PFSK-1 (cell line): Measurements from ENCODE around the gene DOCK1.

Experiments
- FOXP2 ChIP-seq: optimal IDR thresholded peaks from 2 replicates; pipeline ENCODE3; 2011; ENCODE audit warnings: borderline replicate concordance, control low read depth, inconsistent platforms; ENCODE audit not compliant: insufficient read depth; ENCODE audit errors: extremely low read length, extremely low read depth
- POLR2AphosphoS5 ChIP-seq: IDR thresholded peaks from 2 replicates; pipeline ENCODE4 v1.6.1; 2012; ENCODE audit warnings: low read depth, mild to moderate bottlenecking, control low read depth, low read length, moderate library complexity
- REST ChIP-seq, 2 experiments: IDR thresholded peaks; 2 replicates each; pipeline versions ENCODE4 v1.6.1 to v1.8.0; 2011 to 2012; ENCODE audit warnings: low read depth in 2 of 2, low read length in 2 of 2, control low read depth in 1 of 2, inconsistent platforms in 1 of 2, mild to moderate bottlenecking in 1 of 2, moderate library complexity in 1 of 2; ENCODE audit not compliant: insufficient read depth in 1 of 2
- SIN3A ChIP-seq: IDR thresholded peaks from 2 replicates; pipeline ENCODE4 v1.6.1; 2012; ENCODE audit warnings: mild to moderate bottlenecking, low read length, moderate library complexity, borderline replicate concordance; ENCODE audit not compliant: insufficient read depth
- TAF1 ChIP-seq: IDR thresholded peaks from 2 replicates; pipeline ENCODE4 v1.6.1; 2012; ENCODE audit warnings: low read length, control low read depth, borderline replicate concordance; ENCODE audit not compliant: insufficient read depth

DOCK1 gene

DNA sequence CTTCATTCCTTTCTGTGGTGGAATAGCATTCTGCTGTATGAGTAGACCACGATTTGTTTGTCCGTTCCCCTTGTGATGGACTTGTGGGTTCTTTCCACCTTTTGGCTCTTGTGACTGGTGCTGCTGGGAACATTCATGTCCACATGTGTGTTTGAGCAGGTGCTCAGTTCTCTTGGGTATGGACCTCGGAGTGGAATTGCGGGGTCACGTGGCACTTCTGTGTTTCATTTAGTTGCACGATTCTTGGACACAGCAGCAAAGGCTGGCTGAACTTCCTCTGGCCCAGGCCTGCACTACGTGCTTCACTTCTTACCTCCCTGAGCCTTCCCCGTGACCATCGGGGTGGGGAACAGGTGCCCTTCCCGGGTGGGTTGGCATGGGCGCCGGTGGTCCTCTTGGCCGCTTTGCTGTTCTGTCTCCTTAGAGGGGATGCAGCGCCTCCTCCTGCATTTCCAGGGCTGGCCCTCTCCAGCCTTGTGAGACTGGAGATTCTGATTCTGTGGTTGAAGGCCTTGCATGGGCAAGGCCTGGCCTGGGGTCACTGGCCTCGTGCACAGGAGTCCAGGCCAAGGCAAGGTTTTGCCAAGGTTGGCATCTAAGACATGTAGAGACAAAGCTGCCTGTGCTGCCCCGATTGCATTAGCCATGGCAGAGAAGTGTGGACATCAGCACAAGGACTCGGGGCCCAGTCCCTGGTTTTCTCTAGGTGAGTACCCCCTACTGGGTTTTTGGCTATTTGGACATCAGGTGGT lies 25.1 kb downstream of the DOCK1 start:
- no peak for TF ChIP-seq SIN3A
- no peak for TF ChIP-seq REST (IDR thresholded peaks at IDR 0.05; ENCODE audit: insufficient read depth in 1 of 2, low read depth in 2 of 2, low read length in 2 of 2)
- no peak for TF ChIP-seq FOXP2
- TF ChIP-seq POLR2AphosphoS5: no peak
- TF ChIP-seq TAF1: no peak

- no peak for TF ChIP-seq POLR2AphosphoS5
- TF ChIP-seq SIN3A: no peak
- TF ChIP-seq FOXP2: no peak
- TF ChIP-seq TAF1: no peak
These were observed 25.8 kb downstream of the DOCK1 start for GRCh38 chr10:126930883-126931503.

GRCh38 chr10:126931544-126931943 lies 26.3 kb downstream of the DOCK1 start:
- TF ChIP-seq FOXP2 (no peak), REST (IDR thresholded peaks at IDR 0.05; ENCODE audit: insufficient read depth in 1 of 2, low read depth in 2 of 2, low read length in 2 of 2) (no peak), TAF1 (no peak), SIN3A (no peak), POLR2AphosphoS5 (no peak)

DNA sequence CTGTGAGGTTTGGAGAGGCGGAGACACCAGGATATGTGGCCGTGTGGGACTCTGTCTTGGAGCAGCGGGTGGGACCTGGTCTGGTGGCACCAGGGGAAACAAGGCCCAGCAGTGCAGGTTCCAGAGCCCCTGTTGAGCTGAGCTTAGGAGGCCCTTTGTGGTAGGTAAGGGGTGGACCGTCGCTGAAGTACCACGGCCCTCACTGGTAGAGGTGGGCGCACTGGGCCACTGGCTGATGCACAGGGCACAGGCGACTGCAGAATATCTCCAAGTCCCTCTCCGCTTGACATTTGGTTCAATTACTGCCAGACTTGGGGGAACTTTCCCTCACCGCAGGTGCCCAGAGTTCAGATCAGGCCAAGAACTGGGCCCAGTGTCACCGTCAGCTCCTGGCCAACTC lies 27.3 kb downstream of the DOCK1 start:
- no peak for TF ChIP-seq POLR2AphosphoS5
- no peak for TF ChIP-seq TAF1
- TF ChIP-seq REST (IDR thresholded peaks at IDR 0.05; ENCODE audit: insufficient read depth in 1 of 2, low read depth in 2 of 2, low read length in 2 of 2): no peak
- TF ChIP-seq FOXP2: no peak
- no peak for TF ChIP-seq SIN3A

DNA sequence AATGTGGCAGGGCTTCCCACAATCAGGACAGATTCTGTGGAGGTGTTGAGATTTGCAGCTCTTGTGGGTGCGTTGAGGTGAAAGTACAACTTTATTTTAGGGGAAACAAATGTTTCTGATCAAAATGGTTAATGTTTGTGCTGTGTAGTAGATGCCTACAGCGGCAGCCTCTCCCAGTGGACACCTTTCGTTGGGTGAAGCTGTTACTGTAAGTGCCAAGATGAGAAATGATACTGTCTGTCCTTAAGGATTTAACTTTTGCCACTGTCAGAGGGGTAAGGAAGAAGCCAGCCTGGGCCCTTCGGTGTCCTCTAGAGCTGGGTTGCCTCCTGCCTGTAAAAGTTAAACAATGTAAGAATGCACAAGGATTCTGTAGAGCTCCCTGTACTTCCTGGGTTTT lies 27.9 kb downstream of the DOCK1 start:
- TF ChIP-seq TAF1 (no peak), FOXP2 (no peak), REST (IDR thresholded peaks at IDR 0.05; ENCODE audit: insufficient read depth in 1 of 2, low read depth in 2 of 2, low read length in 2 of 2) (no peak), POLR2AphosphoS5 (no peak), SIN3A (no peak)
